AG09309 (cell line): ENCODE results near the gene TPM2.

ENCODE experiments used
- DNase-seq: peaks from one replicate; pipeline ENCODE4 v3.0.0-alpha.2; 2010; ENCODE audit warnings: low read depth
- H3K4me3 ChIP-seq: 2 replicates; pipeline ENCODE4 v1.5.1; 2011; ENCODE audit warnings: mild to moderate bottlenecking, low read depth, low read length, moderate library complexity; ENCODE audit not compliant: control insufficient read depth
- TF ChIP-seq, protein P1 (sequence below): IDR thresholded peaks from 2 replicates; pipeline ENCODE4 v1.5.1; 2011; ENCODE audit warnings: mild to moderate bottlenecking, low read depth, low read length, inconsistent platforms; ENCODE audit not compliant: insufficient read depth, control insufficient read depth; ENCODE audit errors: missing control alignments

TPM2 gene

DNA sequence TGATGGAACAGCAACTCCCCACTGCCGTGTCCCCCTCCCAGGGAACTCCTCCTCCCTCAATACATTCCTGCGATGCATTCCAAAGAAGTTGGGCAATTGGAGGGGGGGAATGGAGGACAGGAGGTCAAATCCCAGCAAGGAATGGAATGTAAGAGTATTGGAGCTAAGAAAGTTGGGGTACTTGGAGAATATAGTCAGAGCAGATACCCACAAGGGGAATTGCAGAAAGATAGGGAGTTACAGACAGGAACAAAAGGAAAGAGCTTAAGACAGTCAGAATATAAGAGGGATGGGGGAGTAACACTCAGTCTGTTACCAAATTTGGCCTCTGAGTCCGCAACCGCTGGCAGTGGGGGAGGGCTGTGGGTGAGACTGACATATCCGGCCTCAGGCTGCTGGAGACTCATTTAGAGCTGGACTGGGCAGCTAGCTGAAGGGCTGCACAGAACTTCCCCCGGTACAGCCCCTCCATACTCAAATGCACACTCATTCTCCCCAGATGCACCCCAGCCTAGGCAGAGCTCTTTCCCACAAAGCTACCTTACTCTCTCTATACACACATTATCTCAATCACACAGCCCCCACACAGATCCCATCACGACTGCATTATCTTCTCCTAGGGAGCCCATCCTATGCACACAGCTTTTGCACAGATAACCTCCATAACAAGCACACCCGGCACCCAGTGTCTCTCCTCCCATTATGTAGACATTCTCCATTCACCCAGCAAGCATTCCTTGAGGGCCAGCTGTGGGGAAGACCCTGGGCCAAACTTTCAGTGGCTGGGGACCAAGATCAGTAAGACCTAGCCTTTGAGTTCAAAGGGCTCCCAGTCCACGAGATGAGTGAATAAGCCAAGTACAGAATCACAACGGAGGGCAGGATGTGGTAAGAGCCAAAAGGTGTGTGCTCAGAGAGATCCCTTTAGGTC is 38.6 kb upstream of the TPM2 start:
- TF ChIP-seq, protein P1, sequence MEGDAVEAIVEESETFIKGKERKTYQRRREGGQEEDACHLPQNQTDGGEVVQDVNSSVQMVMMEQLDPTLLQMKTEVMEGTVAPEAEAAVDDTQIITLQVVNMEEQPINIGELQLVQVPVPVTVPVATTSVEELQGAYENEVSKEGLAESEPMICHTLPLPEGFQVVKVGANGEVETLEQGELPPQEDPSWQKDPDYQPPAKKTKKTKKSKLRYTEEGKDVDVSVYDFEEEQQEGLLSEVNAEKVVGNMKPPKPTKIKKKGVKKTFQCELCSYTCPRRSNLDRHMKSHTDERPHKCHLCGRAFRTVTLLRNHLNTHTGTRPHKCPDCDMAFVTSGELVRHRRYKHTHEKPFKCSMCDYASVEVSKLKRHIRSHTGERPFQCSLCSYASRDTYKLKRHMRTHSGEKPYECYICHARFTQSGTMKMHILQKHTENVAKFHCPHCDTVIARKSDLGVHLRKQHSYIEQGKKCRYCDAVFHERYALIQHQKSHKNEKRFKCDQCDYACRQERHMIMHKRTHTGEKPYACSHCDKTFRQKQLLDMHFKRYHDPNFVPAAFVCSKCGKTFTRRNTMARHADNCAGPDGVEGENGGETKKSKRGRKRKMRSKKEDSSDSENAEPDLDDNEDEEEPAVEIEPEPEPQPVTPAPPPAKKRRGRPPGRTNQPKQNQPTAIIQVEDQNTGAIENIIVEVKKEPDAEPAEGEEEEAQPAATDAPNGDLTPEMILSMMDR = no peak
- peak; percentile 67 for DNase-seq
- peak overlapping the region; percentile 45 for H3K4me3 ChIP-seq

DNA sequence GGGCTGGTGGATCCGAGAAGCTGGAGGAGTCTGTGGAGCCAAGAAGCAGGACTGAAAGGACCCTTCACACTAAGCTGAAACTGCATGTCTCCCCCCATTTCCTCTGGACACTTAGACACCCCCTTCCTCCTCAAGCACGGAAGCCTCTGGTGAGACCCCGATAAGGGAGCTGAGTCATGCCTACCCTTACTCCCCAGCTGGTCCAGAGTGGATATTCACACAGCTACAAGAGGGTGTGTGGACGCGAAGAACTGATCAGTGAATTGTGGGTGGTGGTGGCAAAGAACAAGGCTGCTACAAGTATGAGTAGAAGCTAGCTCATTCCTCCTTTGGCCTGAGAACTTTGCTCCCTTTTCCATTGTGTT is 37.9 kb upstream of the TPM2 start:
- no peak for DNase-seq
- peak overlapping the region; percentile 45 for H3K4me3 ChIP-seq
- TF ChIP-seq, protein P1 = no peak

DNA sequence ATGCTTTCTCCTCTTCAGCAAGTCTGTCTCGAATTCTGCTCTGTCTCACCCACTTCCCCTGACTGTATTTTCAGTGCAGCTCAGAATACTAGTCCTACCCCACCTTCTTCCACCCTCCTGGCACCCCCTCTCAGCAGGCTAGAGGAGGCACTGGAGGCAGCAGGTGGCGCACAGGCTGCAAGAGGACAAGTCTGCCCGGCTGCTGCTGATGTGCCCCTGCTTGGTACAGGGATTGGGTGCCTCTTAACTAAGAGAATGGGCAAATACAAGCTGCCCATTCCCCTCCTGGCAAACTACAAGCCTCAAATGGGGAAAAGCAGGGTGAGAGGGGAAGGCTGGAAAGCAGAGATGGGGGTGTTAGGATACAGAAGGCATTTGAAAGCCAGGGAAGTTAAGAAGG is 37.2 kb upstream of the TPM2 start:
- peak overlapping the region; percentile 4 for H3K4me3 ChIP-seq
- peak; percentile 29 for DNase-seq
- TF ChIP-seq, protein P1 = peak; percentile 37

DNA sequence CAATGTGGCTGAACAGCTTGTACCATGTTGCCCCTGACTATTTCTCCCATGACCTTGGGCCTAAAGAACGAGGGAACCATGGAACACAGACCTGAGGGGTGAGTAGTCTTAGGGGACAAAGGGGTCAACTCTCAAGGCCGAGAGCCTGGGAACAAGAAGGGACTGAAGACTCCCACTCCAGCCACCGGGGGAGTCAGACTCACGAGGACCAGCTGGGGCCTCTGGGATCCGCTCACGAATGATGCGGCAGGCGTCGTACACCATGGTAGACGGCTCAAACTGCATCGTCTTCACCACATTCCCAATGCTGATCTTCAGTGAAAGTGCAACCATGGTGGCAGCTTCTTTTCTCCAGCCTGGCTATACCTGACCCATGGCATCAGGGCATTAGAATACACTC is 35.6 kb upstream of the TPM2 start:
- no peak for DNase-seq
- H3K4me3 ChIP-seq = no peak overlapping the region
- TF ChIP-seq, protein P1 = no peak

DNA sequence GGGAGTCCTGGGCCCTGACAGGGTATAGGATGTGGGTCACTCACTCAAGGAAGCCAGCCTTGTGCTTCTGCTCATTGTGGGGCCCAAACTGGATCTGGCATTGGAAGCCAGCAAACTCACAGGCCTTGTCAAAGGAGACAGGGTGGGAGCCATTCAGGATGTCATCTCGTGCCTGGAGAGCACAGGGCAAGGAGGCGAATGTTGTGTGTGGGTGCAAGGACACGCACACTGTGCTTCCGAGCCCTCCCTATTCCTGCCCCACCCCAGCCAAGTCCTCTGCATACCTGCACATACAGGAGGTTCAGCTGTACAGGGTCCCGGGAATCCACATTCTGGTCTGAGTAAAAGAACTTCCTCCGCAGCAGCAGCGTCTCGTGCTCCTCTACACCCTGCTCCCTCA is 34.2 kb upstream of the TPM2 start:
- no peak overlapping the region for H3K4me3 ChIP-seq
- TF ChIP-seq, protein P1 = no peak

DNA sequence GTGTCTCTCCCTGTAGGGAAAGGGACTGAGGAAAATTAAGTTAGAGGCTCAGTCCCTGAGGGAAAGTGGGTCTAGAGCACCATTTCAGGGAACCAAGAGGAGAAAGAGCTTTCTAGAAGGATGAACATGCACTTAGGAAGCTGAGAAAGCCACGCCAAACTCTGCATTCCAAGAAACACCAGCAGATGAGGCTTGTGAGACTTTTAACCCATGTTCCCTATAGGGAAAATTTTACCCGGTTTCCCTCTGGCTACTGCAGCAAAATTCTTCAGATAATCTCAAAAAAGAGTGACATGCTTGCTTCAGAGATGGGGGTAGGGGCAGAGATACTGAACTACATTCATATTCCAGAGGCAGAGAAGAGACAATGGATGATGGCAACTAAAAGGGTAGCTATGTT is 33.7 kb upstream of the TPM2 start:
- DNase-seq = no peak
- TF ChIP-seq, protein P1 = no peak
- H3K4me3 ChIP-seq = no peak overlapping the region

More for the DNA sequence above, 34.2 kb upstream of the TPM2 start:
- no peak for DNase-seq

DNA sequence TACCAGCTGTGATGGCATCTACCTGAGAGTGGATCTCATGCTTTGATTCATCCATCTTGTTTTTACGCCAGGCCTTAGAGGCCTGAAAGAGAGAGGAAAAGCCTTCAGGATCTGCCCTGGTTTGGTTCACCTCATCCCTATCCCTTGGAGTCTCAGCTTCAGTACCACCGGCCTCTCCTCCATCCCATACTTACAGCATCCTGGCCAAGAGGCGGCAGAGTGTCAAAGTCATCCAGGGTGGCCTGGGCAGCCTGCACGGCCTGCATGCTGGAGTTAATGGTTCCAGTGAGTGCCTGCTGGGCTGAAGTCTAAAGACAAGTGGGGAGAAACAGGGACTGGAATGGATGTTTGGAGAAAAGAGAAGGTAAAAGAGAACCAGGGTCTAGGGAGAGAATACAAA is 29.8 kb upstream of the TPM2 start:
- no peak for DNase-seq
- TF ChIP-seq, protein P1 = no peak
- H3K4me3 ChIP-seq = no peak overlapping the region
